ENCODE data around the gene LYPD1. TPM values are rescaled to one million over a fixed set of nuclear protein-coding genes. Genes with fewer than 3 reads are reported as not detected.

Gene LYPD1
- total and polyA plus RNA-seq, 2 experiments from 2014 or later = 1.5 to 4.2 TPM

DNA sequence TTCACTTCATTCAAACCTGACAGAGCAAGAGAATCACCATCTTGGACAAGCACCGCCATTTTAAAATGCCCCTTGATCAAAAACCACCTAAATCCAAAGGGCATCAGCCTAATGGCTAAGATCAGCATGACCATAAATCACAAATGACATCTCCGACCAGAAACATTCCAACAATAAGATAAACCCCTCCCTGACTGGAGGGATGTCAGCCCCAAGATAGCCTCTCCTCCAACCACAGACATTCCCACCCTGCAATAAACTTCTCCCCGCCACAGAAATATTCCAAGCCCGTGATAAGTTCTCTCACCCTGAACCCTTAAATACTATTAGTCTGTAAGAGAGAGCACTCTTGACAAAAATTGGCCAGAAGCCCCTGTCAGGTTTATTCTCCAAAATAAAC, 21.6 kb upstream of the LYPD1 start:
- Histone ChIP-seq H2AFZ (no peak overlapping the region), H3K4me2 (no peak overlapping the region), H3K79me2 (replicated peaks; ENCODE audit: insufficient read depth) (no peaks in the 10 kb centered on the region), H3K4me1 (ENCODE audit: insufficient read depth) (peaks cover 6% of the 10 kb centered on the region; the same call in 1 of the 2 replicates), H3K27me3 (ENCODE audit: insufficient read depth) (no peaks in the 10 kb centered on the region), H3K9me2 (ENCODE audit: insufficient read depth) (no peaks in the 10 kb centered on the region), H3K27ac (ENCODE audit: low read depth) (no peak overlapping the region), H3F3A (replicated peaks; ENCODE audit: low read depth) (no peaks in the 10 kb centered on the region), H4K20me1 (replicated peaks; ENCODE audit: insufficient read depth) (no peaks in the 10 kb centered on the region), H3K4me3 (no peak overlapping the region), H3K36me3 (ENCODE audit: insufficient read depth) (no peaks in the 10 kb centered on the region)
- no peak for ATAC-seq
- no peaks in the 10 kb centered on the region; the same call in 2 of the 3 replicates for H3K9me3 Mint-ChIP-seq
- DNase-seq (ENCODE audit: low spot score) = no peak
- no peak overlapping the region for H3K4me3 Mint-ChIP-seq
- TF ChIP-seq, protein P1, sequence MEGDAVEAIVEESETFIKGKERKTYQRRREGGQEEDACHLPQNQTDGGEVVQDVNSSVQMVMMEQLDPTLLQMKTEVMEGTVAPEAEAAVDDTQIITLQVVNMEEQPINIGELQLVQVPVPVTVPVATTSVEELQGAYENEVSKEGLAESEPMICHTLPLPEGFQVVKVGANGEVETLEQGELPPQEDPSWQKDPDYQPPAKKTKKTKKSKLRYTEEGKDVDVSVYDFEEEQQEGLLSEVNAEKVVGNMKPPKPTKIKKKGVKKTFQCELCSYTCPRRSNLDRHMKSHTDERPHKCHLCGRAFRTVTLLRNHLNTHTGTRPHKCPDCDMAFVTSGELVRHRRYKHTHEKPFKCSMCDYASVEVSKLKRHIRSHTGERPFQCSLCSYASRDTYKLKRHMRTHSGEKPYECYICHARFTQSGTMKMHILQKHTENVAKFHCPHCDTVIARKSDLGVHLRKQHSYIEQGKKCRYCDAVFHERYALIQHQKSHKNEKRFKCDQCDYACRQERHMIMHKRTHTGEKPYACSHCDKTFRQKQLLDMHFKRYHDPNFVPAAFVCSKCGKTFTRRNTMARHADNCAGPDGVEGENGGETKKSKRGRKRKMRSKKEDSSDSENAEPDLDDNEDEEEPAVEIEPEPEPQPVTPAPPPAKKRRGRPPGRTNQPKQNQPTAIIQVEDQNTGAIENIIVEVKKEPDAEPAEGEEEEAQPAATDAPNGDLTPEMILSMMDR (conservative IDR thresholded peaks at IDR 0.05; ENCODE audit: low read depth in 2 of 2) = no peak
- no peak for TF ChIP-seq EZH2phosphoT487 (IDR thresholded peaks at IDR 0.05; ENCODE audit: unreplicated experiment)
- TF ChIP-seq, protein P2, sequence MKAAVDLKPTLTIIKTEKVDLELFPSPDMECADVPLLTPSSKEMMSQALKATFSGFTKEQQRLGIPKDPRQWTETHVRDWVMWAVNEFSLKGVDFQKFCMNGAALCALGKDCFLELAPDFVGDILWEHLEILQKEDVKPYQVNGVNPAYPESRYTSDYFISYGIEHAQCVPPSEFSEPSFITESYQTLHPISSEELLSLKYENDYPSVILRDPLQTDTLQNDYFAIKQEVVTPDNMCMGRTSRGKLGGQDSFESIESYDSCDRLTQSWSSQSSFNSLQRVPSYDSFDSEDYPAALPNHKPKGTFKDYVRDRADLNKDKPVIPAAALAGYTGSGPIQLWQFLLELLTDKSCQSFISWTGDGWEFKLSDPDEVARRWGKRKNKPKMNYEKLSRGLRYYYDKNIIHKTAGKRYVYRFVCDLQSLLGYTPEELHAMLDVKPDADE (IDR thresholded peaks at IDR 0.05) = no peak
- TF ChIP-seq ZNF331 (CRISPR knock-in tag; IDR thresholded peaks at IDR 0.05; ENCODE audit: low read depth) = no peak
- H3K4me1 Mint-ChIP-seq = peaks cover 7% of the 10 kb centered on the region; the same call in 2 of the 3 replicates
- H3K27me3 Mint-ChIP-seq (ENCODE audit: insufficient read depth, low read depth, poor library complexity) = peaks cover 1% of the 10 kb centered on the region
- H3K27ac Mint-ChIP-seq = no peak overlapping the region
- H3K36me3 Mint-ChIP-seq (ENCODE audit: low read depth) = no peaks in the 10 kb centered on the region

DNA sequence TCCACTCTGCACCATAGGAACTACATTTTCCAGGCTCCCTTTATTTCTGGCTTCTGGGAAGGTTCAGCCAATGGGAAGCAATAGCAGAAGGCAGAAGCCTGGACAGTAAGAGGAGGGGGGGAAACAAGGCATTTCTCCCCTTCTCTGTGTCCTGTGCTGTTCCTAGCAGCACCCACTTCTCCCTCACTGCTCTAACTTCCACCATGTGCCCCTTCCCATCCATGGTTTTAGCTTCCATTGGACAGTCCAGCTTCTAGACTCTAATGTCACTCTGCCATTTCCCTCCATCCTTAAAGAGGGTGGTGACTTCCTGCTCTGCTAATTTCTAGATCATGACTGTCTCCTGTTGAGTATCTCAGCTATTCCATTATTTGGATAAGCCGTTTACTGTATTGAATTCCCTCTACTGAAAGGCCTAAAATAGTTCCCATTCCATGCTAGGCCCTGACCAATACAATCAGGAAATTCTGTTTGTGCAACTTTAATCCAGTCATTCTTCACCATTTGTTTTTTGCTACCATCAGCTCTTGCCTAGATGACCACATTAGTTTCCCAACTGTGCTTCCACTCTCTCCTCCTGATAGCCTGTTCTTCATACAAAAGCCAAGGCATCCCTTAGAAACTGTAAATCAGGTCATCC, 20.8 kb upstream of the LYPD1 start:
- no peaks in the 10 kb centered on the region; the same call in 2 of the 3 replicates for H3K9me3 Mint-ChIP-seq
- TF ChIP-seq, protein P3, sequence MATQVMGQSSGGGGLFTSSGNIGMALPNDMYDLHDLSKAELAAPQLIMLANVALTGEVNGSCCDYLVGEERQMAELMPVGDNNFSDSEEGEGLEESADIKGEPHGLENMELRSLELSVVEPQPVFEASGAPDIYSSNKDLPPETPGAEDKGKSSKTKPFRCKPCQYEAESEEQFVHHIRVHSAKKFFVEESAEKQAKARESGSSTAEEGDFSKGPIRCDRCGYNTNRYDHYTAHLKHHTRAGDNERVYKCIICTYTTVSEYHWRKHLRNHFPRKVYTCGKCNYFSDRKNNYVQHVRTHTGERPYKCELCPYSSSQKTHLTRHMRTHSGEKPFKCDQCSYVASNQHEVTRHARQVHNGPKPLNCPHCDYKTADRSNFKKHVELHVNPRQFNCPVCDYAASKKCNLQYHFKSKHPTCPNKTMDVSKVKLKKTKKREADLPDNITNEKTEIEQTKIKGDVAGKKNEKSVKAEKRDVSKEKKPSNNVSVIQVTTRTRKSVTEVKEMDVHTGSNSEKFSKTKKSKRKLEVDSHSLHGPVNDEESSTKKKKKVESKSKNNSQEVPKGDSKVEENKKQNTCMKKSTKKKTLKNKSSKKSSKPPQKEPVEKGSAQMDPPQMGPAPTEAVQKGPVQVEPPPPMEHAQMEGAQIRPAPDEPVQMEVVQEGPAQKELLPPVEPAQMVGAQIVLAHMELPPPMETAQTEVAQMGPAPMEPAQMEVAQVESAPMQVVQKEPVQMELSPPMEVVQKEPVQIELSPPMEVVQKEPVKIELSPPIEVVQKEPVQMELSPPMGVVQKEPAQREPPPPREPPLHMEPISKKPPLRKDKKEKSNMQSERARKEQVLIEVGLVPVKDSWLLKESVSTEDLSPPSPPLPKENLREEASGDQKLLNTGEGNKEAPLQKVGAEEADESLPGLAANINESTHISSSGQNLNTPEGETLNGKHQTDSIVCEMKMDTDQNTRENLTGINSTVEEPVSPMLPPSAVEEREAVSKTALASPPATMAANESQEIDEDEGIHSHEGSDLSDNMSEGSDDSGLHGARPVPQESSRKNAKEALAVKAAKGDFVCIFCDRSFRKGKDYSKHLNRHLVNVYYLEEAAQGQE (IDR thresholded peaks at IDR 0.05; ENCODE audit: unreplicated experiment) = no peak
- TF ChIP-seq STAT1 (IDR thresholded peaks at IDR 0.05; ENCODE audit: unreplicated experiment) (no peak), POLR2AphosphoS5 (IDR thresholded peaks at IDR 0.05; ENCODE audit: low read depth) (no peak), EZH2phosphoT487 (IDR thresholded peaks at IDR 0.05; ENCODE audit: unreplicated experiment) (no peak), EZH2 (IDR thresholded peaks at IDR 0.05; ENCODE audit: low read depth, unreplicated experiment) (no peak), JUNB (IDR thresholded peaks at IDR 0.05; ENCODE audit: unreplicated experiment) (no peak), ZNF114 (CRISPR knock-in tag; IDR thresholded peaks at IDR 0.05) (no peak), CREB1 (CRISPR knock-in tag; IDR thresholded peaks at IDR 0.05; ENCODE audit: low read depth) (no peak), NANOG (IDR thresholded peaks at IDR 0.05; ENCODE audit: borderline replicate concordance) (no peak)
- TF ChIP-seq, protein P1 (conservative IDR thresholded peaks at IDR 0.05; ENCODE audit: low read depth in 2 of 2) = no peak

More for the DNA sequence above, 20.8 kb upstream of the LYPD1 start:
- no peak for ATAC-seq
- peaks cover 1% of the 10 kb centered on the region for H3K27me3 Mint-ChIP-seq (ENCODE audit: insufficient read depth, low read depth, poor library complexity)
- H3K36me3 ChIP-seq (ENCODE audit: insufficient read depth) = no peaks in the 10 kb centered on the region
- no peak overlapping the region for H3K4me3 ChIP-seq
- H2AFZ ChIP-seq = no peak overlapping the region
- no peak overlapping the region for H3K4me3 Mint-ChIP-seq
- H3K4me1 ChIP-seq (ENCODE audit: insufficient read depth) = peaks cover 6% of the 10 kb centered on the region; the same call in 1 of the 2 replicates
- H3K4me2 ChIP-seq = no peak overlapping the region
- no peak overlapping the region for H3K27ac ChIP-seq (ENCODE audit: low read depth)
- H3K9me2 ChIP-seq (ENCODE audit: insufficient read depth) = no peaks in the 10 kb centered on the region
- no peaks in the 10 kb centered on the region for H3F3A ChIP-seq (replicated peaks; ENCODE audit: low read depth)
- H3K79me2 ChIP-seq (replicated peaks; ENCODE audit: insufficient read depth) = no peaks in the 10 kb centered on the region
- no peak overlapping the region for H3K27ac Mint-ChIP-seq
- no peaks in the 10 kb centered on the region for H4K20me1 ChIP-seq (replicated peaks; ENCODE audit: insufficient read depth)
- peaks cover 7% of the 10 kb centered on the region; the same call in 2 of the 3 replicates for H3K4me1 Mint-ChIP-seq
- no peaks in the 10 kb centered on the region for H3K27me3 ChIP-seq (ENCODE audit: insufficient read depth)
- H3K36me3 Mint-ChIP-seq (ENCODE audit: low read depth) = no peaks in the 10 kb centered on the region
- no peak for DNase-seq (ENCODE audit: low spot score)
